HTERT RPE-1 (cell line): Measurements from ENCODE around the gene MTURN.
"Not testable (repeated sequence)": the region's sequence is repeated elsewhere in the genome, so short reads cannot be mapped to it uniquely, and the experiment has no call there.

Experiments used
- in situ Hi-C: fragments of 300-500 bp; cut with MboI; formaldehyde crosslinking; loops from 4 replicates; pipeline ENCODE4 v1.14.3; 2020; ENCODE audit warnings: low sequenced_read_pairs

Gene MTURN

GRCh38 chr7:30134611-30135300, at the start of gene MTURN:
Gene MTURN (plus strand): TSS chr7:30134986. CDS start chr7:30135137, 151 bp downstream.
- in situ Hi-C loops = no loop called here

GRCh38 chr7:30086529-30086928, 48.3 kb upstream of the MTURN start:
- in situ Hi-C loops = no loop called here

GRCh38 chr7:30087371-30087770, 47.4 kb upstream of the MTURN start:
- in situ Hi-C loops = no loop called here

GRCh38 chr7:30088362-30088761, 46.4 kb upstream of the MTURN start:
- in situ Hi-C loops = no loop called here

GRCh38 chr7:30090111-30090510, 44.7 kb upstream of the MTURN start:
- in situ Hi-C loops = no loop called here

- in situ Hi-C loops = no loop called here
Measured at GRCh38 chr7:30091491-30091912, 43.3 kb upstream of the MTURN start.

- in situ Hi-C loops = no loop called here
Measured at GRCh38 chr7:30091987-30092386, 42.8 kb upstream of the MTURN start.

GRCh38 chr7:30093420-30093952, 41.3 kb upstream of the MTURN start:
- in situ Hi-C loops = no loop called here

GRCh38 chr7:30098599-30098998, 36.2 kb upstream of the MTURN start:
- in situ Hi-C loops = not testable (repeated sequence)

- in situ Hi-C loops = no loop called here
Measured at GRCh38 chr7:30102281-30102680, 32.5 kb upstream of the MTURN start.

GRCh38 chr7:30104157-30104556, 30.6 kb upstream of the MTURN start:
- in situ Hi-C loops = no loop called here

- in situ Hi-C loops = no loop called here
Measured at GRCh38 chr7:30112103-30112713, 22.6 kb upstream of the MTURN start.

- in situ Hi-C loops = no loop called here
Measured at GRCh38 chr7:30113144-30113543, 21.6 kb upstream of the MTURN start.

- in situ Hi-C loops = no loop called here
Measured at GRCh38 chr7:30114536-30115238, 20.1 kb upstream of the MTURN start.

- in situ Hi-C loops = no loop called here
Measured at GRCh38 chr7:30115709-30116297, 19.0 kb upstream of the MTURN start.

- in situ Hi-C loops = no loop called here
Measured at GRCh38 chr7:30116771-30117170, 18.0 kb upstream of the MTURN start.

GRCh38 chr7:30117896-30118295, 16.9 kb upstream of the MTURN start:
- in situ Hi-C loops = no loop called here

GRCh38 chr7:30119890-30120577, 14.8 kb upstream of the MTURN start:
- in situ Hi-C loops = no loop called here

GRCh38 chr7:30133736-30134610, 813 bp upstream of the MTURN start:
- in situ Hi-C loops = no loop called here
